Activated CD8-positive, alpha-beta memory T cell treated with anti-CD3 and anti-CD28 coated beads, Interleukin-2, amount 10 ng/mL, durations not matched to agents 7 days and 5 days (primary cell): ENCODE data around the gene PTPRG. TPM values are rescaled to one million over a fixed set of nuclear protein-coding genes. Genes with fewer than 3 reads are reported as not detected.

ENCODE experiments used
- ATAC-seq: fragments of 150-1000 bp; cut with Tn5 transposase; one replicate; pipeline ENCODE4 v1.10.0; 2021; ENCODE audit warnings: moderate library complexity
- CTCF ChIA-PET: fragments of 350-600 bp; sonication (Branson Sonifier 250); formaldehyde crosslinking; loops from one replicate; lab custom pipeline; 2021; ENCODE audit warnings: antibody characterized with exemption; lab: Charles Lee
- DNase-seq: peaks from one replicate; pipeline ENCODE4 v3.0.0-alpha.2; 2020
- H3K27ac Mint-ChIP-seq: one replicate; pipeline ENCODE4 v1.8.0; 2021; ENCODE audit warnings: mild to moderate bottlenecking, mixed read lengths
- H3K27me3 Mint-ChIP-seq: one replicate; pipeline ENCODE4 v1.8.0; 2021; ENCODE audit warnings: mixed read lengths
- H3K36me3 Mint-ChIP-seq: one replicate; pipeline ENCODE4 v1.8.0; 2021; ENCODE audit warnings: mild to moderate bottlenecking, mixed read lengths
- H3K4me1 Mint-ChIP-seq: one replicate; pipeline ENCODE4 v1.8.0; 2021; ENCODE audit warnings: mixed read lengths
- H3K4me3 Mint-ChIP-seq: one replicate; pipeline ENCODE4 v1.8.0; 2021; ENCODE audit warnings: mild to moderate bottlenecking, moderate library complexity, mixed read lengths
- H3K9me3 Mint-ChIP-seq: one replicate; pipeline ENCODE4 v1.8.0; 2022; ENCODE audit warnings: low read depth, mixed read lengths
- total RNA-seq, 2 experiments: library from RNA; stranded (reverse); gene quantifications; one replicate each; pipeline ENCODE4 v1.2.3, GENCODE V29; 2021

PTPRG gene
- total RNA-seq, 2 experiments from 2014 or later, result 0.21 TPM; not detected in 1

DNA sequence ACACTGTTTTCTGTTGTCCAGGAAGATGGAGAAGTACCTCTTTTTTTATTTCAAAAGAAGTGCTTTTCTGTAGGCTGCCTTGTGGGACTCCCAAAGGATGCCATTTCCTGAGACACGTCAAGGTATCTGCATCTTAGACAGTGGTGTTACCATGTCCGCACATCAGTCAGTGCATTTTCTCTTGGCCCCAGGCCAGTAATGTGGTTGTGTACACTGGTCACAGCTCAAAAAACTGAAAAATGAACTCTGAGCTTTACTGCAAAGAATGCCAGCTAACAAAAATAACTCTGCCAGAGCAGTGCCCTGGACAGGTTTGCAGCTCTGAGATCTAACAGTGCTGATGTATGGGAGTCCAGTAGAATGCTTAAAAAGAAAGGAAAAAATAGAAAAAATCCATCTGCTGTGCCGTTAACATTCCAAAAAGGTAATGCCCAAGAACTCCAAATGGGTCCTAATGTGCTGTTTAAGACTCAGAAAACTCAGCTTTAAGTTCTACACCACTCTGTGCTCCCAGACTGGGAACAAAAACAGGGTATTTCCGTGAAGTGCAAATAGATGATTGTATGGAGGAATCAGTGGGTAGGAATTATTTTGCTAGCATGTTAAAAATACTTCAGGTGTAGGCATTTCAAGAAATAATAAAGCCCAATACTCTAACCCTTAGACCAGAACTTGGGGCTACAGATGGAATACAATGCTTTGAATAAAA lies 496.1 kb downstream of the PTPRG start:
- ATAC-seq (no peak), DNase-seq (no peak)
- CTCF ChIA-PET, result interaction anchor here (1.2 kb wide), 1 partner anchor 145 kb away, joined by 3 read pairs; no protein-coding TSS in a partner anchor
- H3K27ac Mint-ChIP-seq, result no peak overlapping the region
- H3K4me1 Mint-ChIP-seq, result no peaks in the 10 kb centered on the region
- no peaks in the 10 kb centered on the region for H3K27me3 Mint-ChIP-seq
- no peaks in the 10 kb centered on the region for H3K36me3 Mint-ChIP-seq
- H3K9me3 Mint-ChIP-seq, result no peaks in the 10 kb centered on the region
- H3K4me3 Mint-ChIP-seq, result no peak overlapping the region

GRCh38 chr3:62065985-62066693 lies 504.8 kb downstream of the PTPRG start:
- Mint-ChIP-seq H3K27ac (no peak overlapping the region), H3K9me3 (no peaks in the 10 kb centered on the region), H3K4me3 (no peak overlapping the region), H3K4me1 (no peaks in the 10 kb centered on the region), H3K27me3 (no peaks in the 10 kb centered on the region), H3K36me3 (no peaks in the 10 kb centered on the region)
- CTCF ChIA-PET, result interaction anchor here (0.7 kb wide), 1 partner anchor 344 kb away, joined by 4 read pairs; no protein-coding TSS in a partner anchor
- no peak for ATAC-seq
- DNase-seq, result no peak

DNA sequence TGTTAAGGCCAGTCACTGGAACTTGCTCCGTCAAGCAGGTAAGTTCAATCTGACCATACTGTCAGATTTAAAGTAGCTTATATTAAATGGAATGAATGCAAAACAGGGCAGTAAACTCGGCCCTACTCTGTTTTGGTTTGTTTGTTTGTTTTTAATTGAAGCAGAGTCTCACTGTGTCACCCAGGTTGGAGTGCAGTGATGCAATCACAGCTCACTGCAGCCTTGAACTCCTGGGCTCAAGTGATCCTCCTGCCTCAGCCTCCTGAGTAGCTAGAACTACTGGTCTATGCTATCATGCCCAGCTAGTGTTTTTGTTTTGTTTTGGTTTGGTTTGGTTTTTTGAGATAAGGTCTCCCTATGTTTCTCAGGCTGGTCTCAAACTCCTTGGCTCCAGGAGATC lies 507.0 kb downstream of the PTPRG start:
- Mint-ChIP-seq H3K27me3 (no peaks in the 10 kb centered on the region), H3K36me3 (no peaks in the 10 kb centered on the region), H3K4me1 (no peaks in the 10 kb centered on the region), H3K9me3 (no peaks in the 10 kb centered on the region), H3K4me3 (no peak overlapping the region), H3K27ac (no peak overlapping the region)
- no peak for DNase-seq
- CTCF ChIA-PET, result no interaction called here
- no peak for ATAC-seq

DNA sequence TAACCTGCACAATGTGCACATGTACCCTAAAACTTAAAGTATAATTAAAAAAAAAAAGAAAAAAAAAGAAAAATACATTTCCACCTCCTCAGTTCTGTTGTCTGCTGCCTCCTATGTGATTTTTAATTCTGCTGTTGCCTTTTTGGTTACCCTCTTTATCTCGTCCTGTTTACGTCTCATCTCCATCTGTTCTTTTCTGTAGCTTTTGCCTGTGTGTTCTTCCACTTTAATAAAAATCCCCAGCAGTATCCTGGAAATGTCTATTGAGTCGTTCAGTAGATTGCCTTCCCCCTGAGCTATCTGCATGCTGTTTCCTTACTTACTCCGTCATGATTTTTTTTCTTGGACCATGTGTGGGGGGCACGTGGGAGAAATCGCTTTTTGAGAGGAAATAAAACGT lies 509.5 kb downstream of the PTPRG start:
- H3K36me3 Mint-ChIP-seq, result no peaks in the 10 kb centered on the region
- no peak overlapping the region for H3K27ac Mint-ChIP-seq
- no peak for ATAC-seq
- CTCF ChIA-PET, result no interaction called here
- no peaks in the 10 kb centered on the region for H3K9me3 Mint-ChIP-seq
- H3K4me1 Mint-ChIP-seq, result no peaks in the 10 kb centered on the region
- no peaks in the 10 kb centered on the region for H3K27me3 Mint-ChIP-seq
- DNase-seq, result no peak
- H3K4me3 Mint-ChIP-seq, result no peak overlapping the region

DNA sequence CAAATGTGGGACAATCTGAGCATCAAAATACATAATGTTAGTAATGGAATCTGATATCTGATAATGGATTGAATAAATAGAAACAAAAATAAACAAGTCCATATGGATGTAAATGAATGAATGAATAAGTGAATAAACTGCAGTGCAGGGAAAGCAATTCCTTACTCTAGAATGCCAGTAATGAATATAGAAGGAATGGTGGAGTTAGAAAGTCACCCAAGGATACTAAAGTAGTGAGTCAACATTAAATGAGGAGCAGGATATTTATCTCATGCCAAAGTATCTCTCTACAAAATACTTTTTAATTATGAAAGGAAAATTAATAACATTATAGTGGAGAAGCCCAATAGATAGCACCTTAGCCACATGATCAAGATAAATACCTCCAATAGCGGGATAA lies 511.7 kb downstream of the PTPRG start:
- CTCF ChIA-PET, result no interaction called here
- Mint-ChIP-seq H3K9me3 (no peaks in the 10 kb centered on the region), H3K36me3 (no peaks in the 10 kb centered on the region), H3K4me1 (no peaks in the 10 kb centered on the region), H3K27me3 (no peaks in the 10 kb centered on the region), H3K4me3 (no peak overlapping the region), H3K27ac (no peak overlapping the region)
- DNase-seq (no peak), ATAC-seq (no peak)

GRCh38 chr3:62084558-62084957 lies 523.2 kb downstream of the PTPRG start:
- Mint-ChIP-seq H3K9me3 (no peaks in the 10 kb centered on the region), H3K27me3 (no peaks in the 10 kb centered on the region), H3K4me3 (no peak overlapping the region), H3K36me3 (no peaks in the 10 kb centered on the region), H3K27ac (no peak overlapping the region), H3K4me1 (no peaks in the 10 kb centered on the region)
- DNase-seq, result no peak
- CTCF ChIA-PET, result no interaction called here
- no peak for ATAC-seq

- H3K4me1 Mint-ChIP-seq, result no peaks in the 10 kb centered on the region
- H3K4me3 Mint-ChIP-seq, result no peak overlapping the region
- H3K9me3 Mint-ChIP-seq, result no peaks in the 10 kb centered on the region
- ATAC-seq (no peak), DNase-seq (no peak)
- no peak overlapping the region for H3K27ac Mint-ChIP-seq
- H3K36me3 Mint-ChIP-seq, result no peaks in the 10 kb centered on the region
- CTCF ChIA-PET, result no interaction called here
- no peaks in the 10 kb centered on the region for H3K27me3 Mint-ChIP-seq
Measured at GRCh38 chr3:62088472-62089104, 527.2 kb downstream of the PTPRG start.

GRCh38 chr3:62090066-62090465 lies 528.7 kb downstream of the PTPRG start:
- Mint-ChIP-seq H3K4me3 (no peak overlapping the region), H3K27me3 (no peaks in the 10 kb centered on the region), H3K36me3 (no peaks in the 10 kb centered on the region), H3K4me1 (no peaks in the 10 kb centered on the region), H3K27ac (no peak overlapping the region), H3K9me3 (no peaks in the 10 kb centered on the region)
- CTCF ChIA-PET, result no interaction called here
- no peak for DNase-seq
- ATAC-seq, result no peak

DNA sequence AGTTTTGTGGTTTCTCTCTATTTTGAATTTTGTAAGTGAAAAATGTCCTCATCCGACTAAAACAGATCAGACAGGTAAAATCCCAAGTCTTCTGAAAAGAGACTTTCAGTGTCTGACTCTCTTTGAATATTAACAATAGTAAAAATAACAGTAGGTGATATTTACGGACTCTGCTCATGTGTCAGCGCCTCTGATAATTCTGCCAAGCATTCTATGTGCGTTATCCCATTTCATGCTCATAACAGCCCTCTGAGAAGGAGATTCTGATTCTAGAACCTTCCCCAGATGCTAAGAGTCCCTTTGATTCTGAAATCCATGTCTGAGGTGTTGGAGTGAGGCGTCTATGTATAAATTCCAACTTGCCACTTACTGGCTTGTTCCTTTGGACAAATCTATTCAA lies 529.1 kb downstream of the PTPRG start:
- no peak for ATAC-seq
- DNase-seq, result no peak
- CTCF ChIA-PET, result no interaction called here
- Mint-ChIP-seq H3K27me3 (no peaks in the 10 kb centered on the region), H3K36me3 (no peaks in the 10 kb centered on the region), H3K4me1 (no peaks in the 10 kb centered on the region), H3K27ac (no peak overlapping the region), H3K9me3 (no peaks in the 10 kb centered on the region), H3K4me3 (no peak overlapping the region)

DNA sequence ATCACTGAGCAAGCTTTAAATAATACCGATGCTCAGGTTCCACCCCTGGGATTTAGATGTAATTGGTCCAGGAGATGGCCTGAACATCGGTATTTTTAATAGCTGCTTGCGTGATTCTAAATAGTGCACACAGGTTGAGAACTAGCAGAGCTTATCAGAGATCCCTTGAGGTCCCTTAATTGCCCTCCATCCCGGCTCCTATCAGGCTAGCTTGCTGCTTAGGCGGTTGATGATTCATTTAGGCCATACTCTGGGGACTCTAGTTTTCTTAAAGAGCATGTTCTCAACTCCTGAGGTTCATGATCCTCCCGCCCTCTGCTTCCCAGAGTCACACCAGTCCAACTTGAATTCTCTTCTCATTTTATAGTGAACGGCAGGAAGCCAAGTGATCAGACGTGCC lies 531.7 kb downstream of the PTPRG start:
- no peaks in the 10 kb centered on the region for H3K27me3 Mint-ChIP-seq
- DNase-seq (no peak), ATAC-seq (no peak)
- no peak overlapping the region for H3K4me3 Mint-ChIP-seq
- H3K36me3 Mint-ChIP-seq, result no peaks in the 10 kb centered on the region
- H3K27ac Mint-ChIP-seq, result no peak overlapping the region
- no peaks in the 10 kb centered on the region for H3K9me3 Mint-ChIP-seq
- CTCF ChIA-PET, result no interaction called here
- no peaks in the 10 kb centered on the region for H3K4me1 Mint-ChIP-seq

DNA sequence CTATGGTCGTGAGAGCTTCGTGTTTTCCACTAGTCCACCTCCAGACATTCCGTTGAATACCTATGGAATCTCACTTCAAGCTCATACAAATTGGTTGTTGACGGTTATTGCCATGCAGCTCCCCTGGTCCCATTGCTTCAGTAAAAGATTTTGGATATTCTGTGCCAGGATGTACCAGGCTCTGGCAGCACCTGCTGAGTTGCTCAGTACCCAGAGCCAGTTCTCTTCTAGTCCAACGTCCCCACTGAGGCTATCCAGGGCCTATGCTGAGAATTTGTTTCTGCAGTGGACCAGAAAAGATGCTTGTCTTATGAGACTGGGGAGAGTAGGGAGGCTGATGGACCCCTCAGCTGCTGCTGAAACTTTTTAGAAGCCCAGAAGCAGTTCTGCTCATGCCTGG lies 533.1 kb downstream of the PTPRG start:
- DNase-seq (no peak), ATAC-seq (no peak)
- H3K4me3 Mint-ChIP-seq, result no peak overlapping the region
- CTCF ChIA-PET, result no interaction called here
- no peaks in the 10 kb centered on the region for H3K9me3 Mint-ChIP-seq
- no peak overlapping the region for H3K27ac Mint-ChIP-seq
- H3K36me3 Mint-ChIP-seq, result no peaks in the 10 kb centered on the region
- H3K27me3 Mint-ChIP-seq, result no peaks in the 10 kb centered on the region
- H3K4me1 Mint-ChIP-seq, result no peaks in the 10 kb centered on the region

DNA sequence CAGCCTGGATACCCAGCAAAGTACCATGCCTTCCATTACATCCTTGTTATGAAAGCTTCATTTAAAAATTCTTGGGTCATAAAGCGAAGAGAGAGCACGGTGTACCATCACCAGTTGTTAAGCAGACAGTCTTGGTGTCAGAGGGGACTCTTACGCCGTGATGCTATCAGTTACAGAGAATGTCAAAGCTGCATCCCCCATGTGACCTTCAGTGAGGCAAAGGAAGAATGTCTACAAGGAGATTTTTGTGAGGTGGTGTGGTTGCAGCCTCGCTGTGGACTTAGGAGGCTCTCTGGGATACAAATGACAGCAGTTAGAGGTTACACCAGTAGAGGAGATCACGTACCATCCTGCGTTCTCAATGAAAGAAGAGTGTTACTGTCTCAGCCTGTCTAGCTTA lies 533.7 kb downstream of the PTPRG start:
- no peak overlapping the region for H3K27ac Mint-ChIP-seq
- no peaks in the 10 kb centered on the region for H3K9me3 Mint-ChIP-seq
- CTCF ChIA-PET, result interaction anchor here (0.5 kb wide), 1 partner anchor 760 kb away, joined by 3 read pairs; no protein-coding TSS in a partner anchor
- no peak overlapping the region for H3K4me3 Mint-ChIP-seq
- H3K4me1 Mint-ChIP-seq, result no peaks in the 10 kb centered on the region
- no peak for DNase-seq
- no peaks in the 10 kb centered on the region for H3K36me3 Mint-ChIP-seq
- no peak for ATAC-seq
- H3K27me3 Mint-ChIP-seq, result no peaks in the 10 kb centered on the region

- H3K27me3 Mint-ChIP-seq, result no peaks in the 10 kb centered on the region
Measured at GRCh38 chr3:62095756-62096155, 534.4 kb downstream of the PTPRG start.

GRCh38 chr3:62096521-62096920 lies 535.1 kb downstream of the PTPRG start:
- Mint-ChIP-seq H3K4me3 (no peak overlapping the region), H3K36me3 (no peaks in the 10 kb centered on the region), H3K27ac (no peak overlapping the region), H3K27me3 (no peaks in the 10 kb centered on the region), H3K9me3 (no peaks in the 10 kb centered on the region), H3K4me1 (no peaks in the 10 kb centered on the region)
- CTCF ChIA-PET, result no interaction called here
- ATAC-seq (no peak), DNase-seq (no peak)

More at GRCh38 chr3:62095756-62096155, 534.4 kb downstream of the PTPRG start:
- DNase-seq (no peak), ATAC-seq (no peak)
- Mint-ChIP-seq H3K4me3 (no peak overlapping the region), H3K36me3 (no peaks in the 10 kb centered on the region), H3K9me3 (no peaks in the 10 kb centered on the region), H3K4me1 (no peaks in the 10 kb centered on the region), H3K27ac (no peak overlapping the region)
- CTCF ChIA-PET, result interaction anchor here (0.5 kb wide), 1 partner anchor 759 kb away, joined by 3 read pairs; no protein-coding TSS in a partner anchor
